OCI-LY7 (cell line): ENCODE data around the gene ESR2.

Source experiments
- EZH2phosphoT487 ChIP-seq: fragments of 200-600 bp; sonication (generic); IDR thresholded peaks from 2 replicates; pipeline ENCODE4 v1.6.1; 2018; ENCODE audit warnings: low read depth, borderline replicate concordance, mild to moderate bottlenecking, mixed run types, antibody characterized with exemption, low read length, moderate library complexity, mixed read lengths
- TF ChIP-seq, protein P1 (sequence below): fragments of 200-600 bp; sonication (generic); conservative IDR thresholded peaks from 2 replicates; pipeline ENCODE4 v1.5.1; 2014; ENCODE audit warnings: mild to moderate bottlenecking, antibody characterized with exemption, low read length, moderate library complexity, mixed read lengths

DNA sequence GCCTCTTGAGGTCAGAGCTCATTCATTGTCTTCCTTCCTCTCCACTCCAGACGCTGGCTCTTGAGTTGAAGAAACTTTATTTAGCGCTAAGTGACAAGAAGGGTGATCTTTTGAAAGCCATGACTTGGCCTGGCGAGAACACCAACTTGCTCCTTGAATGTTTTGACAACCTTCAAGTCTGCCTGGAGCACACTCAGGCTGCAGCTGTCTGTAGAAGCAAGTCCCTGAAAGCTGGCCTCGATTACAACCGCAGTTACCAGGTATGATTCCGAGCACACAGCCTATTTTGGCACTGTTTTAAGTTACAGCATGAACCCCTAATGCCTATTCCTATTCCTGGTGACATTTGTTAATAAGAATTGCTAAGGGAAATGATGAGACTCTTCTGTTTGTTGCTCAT is 167.6 kb downstream of the ESR2 start:
- TF ChIP-seq, protein P1, sequence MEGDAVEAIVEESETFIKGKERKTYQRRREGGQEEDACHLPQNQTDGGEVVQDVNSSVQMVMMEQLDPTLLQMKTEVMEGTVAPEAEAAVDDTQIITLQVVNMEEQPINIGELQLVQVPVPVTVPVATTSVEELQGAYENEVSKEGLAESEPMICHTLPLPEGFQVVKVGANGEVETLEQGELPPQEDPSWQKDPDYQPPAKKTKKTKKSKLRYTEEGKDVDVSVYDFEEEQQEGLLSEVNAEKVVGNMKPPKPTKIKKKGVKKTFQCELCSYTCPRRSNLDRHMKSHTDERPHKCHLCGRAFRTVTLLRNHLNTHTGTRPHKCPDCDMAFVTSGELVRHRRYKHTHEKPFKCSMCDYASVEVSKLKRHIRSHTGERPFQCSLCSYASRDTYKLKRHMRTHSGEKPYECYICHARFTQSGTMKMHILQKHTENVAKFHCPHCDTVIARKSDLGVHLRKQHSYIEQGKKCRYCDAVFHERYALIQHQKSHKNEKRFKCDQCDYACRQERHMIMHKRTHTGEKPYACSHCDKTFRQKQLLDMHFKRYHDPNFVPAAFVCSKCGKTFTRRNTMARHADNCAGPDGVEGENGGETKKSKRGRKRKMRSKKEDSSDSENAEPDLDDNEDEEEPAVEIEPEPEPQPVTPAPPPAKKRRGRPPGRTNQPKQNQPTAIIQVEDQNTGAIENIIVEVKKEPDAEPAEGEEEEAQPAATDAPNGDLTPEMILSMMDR, result no peak
- no peak for TF ChIP-seq EZH2phosphoT487
